Naive thymus-derived CD4-positive, alpha-beta T cell (primary cell): ENCODE measurements around the gene SLC48A1. TPM values are rescaled to one million over a fixed set of nuclear protein-coding genes. Genes with fewer than 3 reads are reported as not detected.

Experiments used
- ATAC-seq: fragments of 150-1000 bp; cut with Tn5 transposase; 2 replicates; pipeline ENCODE4 v1.10.0; 2021; ENCODE audit warnings: mild to moderate bottlenecking, moderate library complexity
- CTCF ChIA-PET: fragments of 350-600 bp; sonication (Branson Sonifier 250); formaldehyde crosslinking; loops from one replicate; lab custom pipeline; 2021; ENCODE audit warnings: antibody characterized with exemption; lab: Charles Lee
- POLR2A ChIA-PET: fragments of 350-600 bp; sonication (Branson Sonifier 250); formaldehyde crosslinking; loops from one replicate; lab custom pipeline; 2021; ENCODE audit warnings: antibody characterized with exemption, inconsistent platforms; lab: Charles Lee
- DNase-seq, 9 donors: peaks; one replicate each; pipeline versions ENCODE4 v3.0.0 to v3.0.0-alpha.2; 2020 to 2022; ENCODE audit warnings: mixed read lengths in 1 of 9
- H3K27ac ChIP-seq: one replicate; pipeline ENCODE4 v1.7.0; 2013; ENCODE audit warnings: mild to moderate bottlenecking, low read depth, low read length, moderate library complexity
- H3K27me3 ChIP-seq, 2 donors: one replicate each; pipeline ENCODE4 v1.7.0; 2013; ENCODE audit warnings: low read length in 2 of 2, mild to moderate bottlenecking in 2 of 2, moderate library complexity in 2 of 2; ENCODE audit not compliant: control insufficient read depth in 2 of 2, insufficient read depth in 2 of 2
- H3K36me3 ChIP-seq, 3 experiments: 1 replicate in 2 of 3; 2 replicates in 1 of 3; pipeline ENCODE4 v1.7.0; 2013; ENCODE audit warnings: low read length in 3 of 3, mild to moderate bottlenecking in 3 of 3, moderate library complexity in 1 of 3; ENCODE audit not compliant: insufficient read depth in 3 of 3, control insufficient read depth in 2 of 3
- H3K4me1 ChIP-seq, 2 donors: one replicate each; pipeline ENCODE4 v1.7.0; 2013; ENCODE audit warnings: low read length in 2 of 2, mild to moderate bottlenecking in 2 of 2, moderate library complexity in 1 of 2; ENCODE audit not compliant: control insufficient read depth in 2 of 2, insufficient read depth in 2 of 2
- H3K4me3 ChIP-seq: 2 replicates; pipeline ENCODE4 v1.7.0; 2013; ENCODE audit warnings: mild to moderate bottlenecking, low read length
- H3K9me3 ChIP-seq, 3 experiments: 1 replicate in 2 of 3; 2 replicates in 1 of 3; pipeline ENCODE4 v1.7.0; 2013; ENCODE audit warnings: low read length in 3 of 3; ENCODE audit not compliant: control insufficient read depth in 2 of 3
- H3K27ac Mint-ChIP-seq, 9 donors: one replicate each; pipeline ENCODE4 v1.8.0; 2020 to 2022; ENCODE audit warnings: mixed read lengths in 9 of 9, mild to moderate bottlenecking in 8 of 9, moderate library complexity in 5 of 9, inconsistent platforms in 2 of 9
- H3K27me3 Mint-ChIP-seq, 5 donors: one replicate each; pipeline ENCODE4 v1.8.0; 2021 to 2022; ENCODE audit warnings: mixed read lengths in 5 of 5, mild to moderate bottlenecking in 1 of 5
- H3K36me3 Mint-ChIP-seq, 5 donors: one replicate each; pipeline ENCODE4 v1.8.0; 2020 to 2022; ENCODE audit warnings: mixed read lengths in 5 of 5, mild to moderate bottlenecking in 3 of 5, inconsistent platforms in 1 of 5
- H3K4me1 Mint-ChIP-seq, 7 donors: one replicate each; pipeline ENCODE4 v1.8.0; 2020 to 2022; ENCODE audit warnings: mixed read lengths in 7 of 7, mild to moderate bottlenecking in 3 of 7, inconsistent platforms in 1 of 7
- H3K4me3 Mint-ChIP-seq, 10 donors: one replicate each; pipeline ENCODE4 v1.8.0; 2020 to 2022; ENCODE audit warnings: mild to moderate bottlenecking in 10 of 10, mixed read lengths in 10 of 10, moderate library complexity in 6 of 10, inconsistent platforms in 2 of 10
- H3K9me3 Mint-ChIP-seq, 11 donors: one replicate each; pipeline ENCODE4 v1.8.0; 2020 to 2022; ENCODE audit warnings: mixed read lengths in 11 of 11, mild to moderate bottlenecking in 4 of 11, inconsistent platforms in 1 of 11, moderate library complexity in 1 of 11
- intact Hi-C, 2 donors: fragments of 100-400 bp; cut with micrococcal nuclease; formaldehyde crosslinking; loops; one replicate each; pipeline ENCODE4 v1.15.1; 2023
- polyA plus RNA-seq, 2 donors: library from polyadenylated mRNA; unstranded; fragments of 300-500 nt; fragmentation: Illumina TruSeq; gene quantifications; one replicate each; pipeline ENCODE4 v1.2.3, GENCODE V29; 2021
- total RNA-seq, 6 experiments: library from RNA in 5 of 6; stranded (reverse) in 5 of 6; gene quantifications; 1 replicate in 5 of 6; 2 replicates in 1 of 6; pipeline ENCODE4 v1.2.3 and lab custom pipeline; 2021 to 2026

The SLC48A1 gene
- total and polyA plus RNA-seq, 7 experiments from 2014 or later: 6.7 to 15.6 (median 12.5) TPM

GRCh38 chr12:47754126-47754525 is 18.9 kb upstream of the SLC48A1 start:
- Mint-ChIP-seq H3K4me3 (no peak overlapping the region), H3K4me1 (peaks cover 0 to 25% (median 9%) of the 10 kb centered on the region in 7 donors), H3K27ac (no peak overlapping the region), H3K9me3 (no peaks in the 10 kb centered on the region), H3K36me3 (no peaks in the 10 kb centered on the region), H3K27me3 (peaks cover 0 to 4% (median 0%) of the 10 kb centered on the region in 5 donors)
- no peaks in the 10 kb centered on the region for H3K27me3 ChIP-seq
- H3K4me1 ChIP-seq: peaks cover 4 to 5% of the 10 kb centered on the region in 2 donors
- no peaks in the 10 kb centered on the region for H3K9me3 ChIP-seq
- H3K36me3 ChIP-seq: no peaks in the 10 kb centered on the region
- no peak overlapping the region for H3K4me3 ChIP-seq
- DNase-seq (no peak), ATAC-seq (no peak)
- no peak overlapping the region for H3K27ac ChIP-seq
- POLR2A ChIA-PET: interaction anchor here (1.6 kb wide), 1 partner anchor 19 kb away, joined by 3 read pairs; the partner anchor contains the start of gene SLC48A1
- intact Hi-C loops: no loop called here
- CTCF ChIA-PET: interaction anchor here (10.7 kb wide), 1 partner anchor 10 kb away, joined by 130 read pairs; no protein-coding TSS in a partner anchor

DNA sequence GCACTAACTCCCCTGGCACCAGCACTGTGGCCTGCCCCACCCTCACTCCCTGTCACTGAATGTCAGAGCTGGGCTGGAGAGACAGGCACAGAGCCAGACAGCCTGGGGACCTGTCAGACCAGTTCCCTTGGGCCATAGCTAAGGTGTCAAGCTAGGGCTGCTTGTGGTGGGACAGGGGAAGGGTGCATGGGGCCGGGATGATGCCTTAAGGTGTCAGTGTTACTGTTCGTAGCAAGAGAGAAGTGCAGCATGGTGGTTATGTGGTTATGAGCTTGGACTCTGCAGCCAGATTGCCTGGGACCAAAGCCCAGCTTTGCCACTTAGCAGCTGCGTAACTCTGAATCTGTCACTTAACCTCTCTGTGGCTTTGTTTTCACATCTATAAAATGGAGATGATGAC is 18.2 kb upstream of the SLC48A1 start:
- Mint-ChIP-seq H3K27me3 (peaks cover 0 to 2% (median 0%) of the 10 kb centered on the region in 5 donors), H3K9me3 (no peaks in the 10 kb centered on the region), H3K36me3 (no peaks in the 10 kb centered on the region), H3K4me3 (no peak overlapping the region), H3K4me1 (peaks cover 0 to 25% (median 9%) of the 10 kb centered on the region in 7 donors), H3K27ac (peak overlapping the region in 1 of 9 donors; percentile 17)
- Histone ChIP-seq H3K27ac (no peak overlapping the region), H3K4me3 (no peak overlapping the region), H3K36me3 (no peaks in the 10 kb centered on the region), H3K9me3 (no peaks in the 10 kb centered on the region), H3K4me1 (peaks cover 9 to 11% of the 10 kb centered on the region in 2 donors), H3K27me3 (no peaks in the 10 kb centered on the region)
- CTCF ChIA-PET: interaction anchor here (10.7 kb wide), 1 partner anchor 11 kb away, joined by 130 read pairs; no protein-coding TSS in a partner anchor
- POLR2A ChIA-PET: interaction anchor here (1.6 to 2.3 kb wide), 2 partner anchors 11 to 19 kb away, joined by 3 to 6 read pairs; partner anchors contain the start of gene SLC48A1
- ATAC-seq (no peak), DNase-seq (no peak)
- intact Hi-C loops: loop anchor here in 1 of 2 donors (5.0 kb wide), 1 partner anchor 723 kb away; no protein-coding TSS in a partner anchor

DNA sequence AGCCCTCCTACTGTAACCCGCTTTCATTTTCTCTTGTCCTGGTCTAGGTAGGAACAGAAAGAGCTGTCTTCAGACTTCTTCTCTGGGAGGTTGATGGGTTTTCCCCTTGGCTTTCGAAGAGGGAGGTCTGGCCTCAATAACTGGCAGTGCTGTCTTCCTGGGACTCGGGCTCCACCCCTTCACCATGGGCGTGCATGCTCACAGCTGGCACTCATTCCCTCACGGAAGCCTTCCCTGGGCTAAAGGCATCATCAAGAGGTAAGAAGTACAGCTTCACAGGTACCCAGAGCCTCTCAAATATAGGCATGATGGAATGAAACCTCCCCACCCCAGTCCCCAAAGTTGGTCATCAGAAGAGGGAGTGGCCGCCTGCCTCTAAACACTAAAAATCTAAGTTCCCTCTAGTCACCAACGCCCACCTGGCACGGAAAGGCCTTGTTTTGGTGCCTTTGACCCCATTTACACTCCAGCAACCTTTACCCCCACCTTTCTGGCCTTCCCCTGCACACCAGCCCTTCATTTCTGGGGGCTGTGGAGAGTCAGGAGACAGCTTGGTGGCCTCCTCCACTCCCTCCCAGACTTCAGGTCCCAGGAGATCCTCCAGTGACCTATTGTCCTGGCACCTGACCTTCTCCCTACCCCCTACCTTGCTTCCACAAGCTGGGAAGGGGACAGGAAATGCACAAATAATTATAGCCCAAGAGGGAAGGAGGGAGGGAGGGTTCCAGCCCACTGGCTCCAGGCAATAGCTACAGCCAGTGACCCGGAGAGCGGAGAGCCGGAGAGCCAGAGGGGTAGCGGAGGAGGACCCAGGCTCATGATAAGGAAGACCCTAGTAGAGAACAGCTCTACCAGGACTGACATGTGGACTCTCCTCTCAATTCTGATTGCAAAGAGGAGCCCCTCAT is 17.1 kb upstream of the SLC48A1 start:
- ATAC-seq: no peak
- Mint-ChIP-seq H3K4me3 (peak overlapping the region in 1 of 10 donors; percentile 25), H3K27ac (peak overlapping the region in 3 of 9 donors; percentile 17 to 76 (median 46)), H3K9me3 (no peaks in the 10 kb centered on the region), H3K36me3 (no peaks in the 10 kb centered on the region), H3K4me1 (peaks cover 0 to 25% (median 9%) of the 10 kb centered on the region in 7 donors), H3K27me3 (peaks cover 0 to 5% (median 0%) of the 10 kb centered on the region in 5 donors)
- CTCF ChIA-PET: interaction anchor here (0.7 to 10.7 kb wide), 5 partner anchors 11 to 80 kb away, joined by 3 to 130 read pairs (median 4); no protein-coding TSS in a partner anchor
- Histone ChIP-seq H3K27ac (no peak overlapping the region), H3K4me3 (no peak overlapping the region), H3K27me3 (no peaks in the 10 kb centered on the region), H3K9me3 (no peaks in the 10 kb centered on the region), H3K36me3 (no peaks in the 10 kb centered on the region), H3K4me1 (peaks cover 9 to 11% of the 10 kb centered on the region in 2 donors)
- POLR2A ChIA-PET: interaction anchor here (0.8 to 2.3 kb wide), 2 partner anchors 12 to 13 kb away, joined by 3 to 6 read pairs; no protein-coding TSS in a partner anchor
- intact Hi-C loops: loop anchor here in 1 of 2 donors (5.0 kb wide), 1 partner anchor 724 kb away; no protein-coding TSS in a partner anchor
- peak in 1 of 9 donors; percentile 4 for DNase-seq

GRCh38 chr12:47757364-47757839 is 15.6 kb upstream of the SLC48A1 start:
- CTCF ChIA-PET: interaction anchor here (0.8 to 10.7 kb wide), 6 partner anchors 10 to 78 kb away, joined by 3 to 130 read pairs (median 8); no protein-coding TSS in a partner anchor

DNA sequence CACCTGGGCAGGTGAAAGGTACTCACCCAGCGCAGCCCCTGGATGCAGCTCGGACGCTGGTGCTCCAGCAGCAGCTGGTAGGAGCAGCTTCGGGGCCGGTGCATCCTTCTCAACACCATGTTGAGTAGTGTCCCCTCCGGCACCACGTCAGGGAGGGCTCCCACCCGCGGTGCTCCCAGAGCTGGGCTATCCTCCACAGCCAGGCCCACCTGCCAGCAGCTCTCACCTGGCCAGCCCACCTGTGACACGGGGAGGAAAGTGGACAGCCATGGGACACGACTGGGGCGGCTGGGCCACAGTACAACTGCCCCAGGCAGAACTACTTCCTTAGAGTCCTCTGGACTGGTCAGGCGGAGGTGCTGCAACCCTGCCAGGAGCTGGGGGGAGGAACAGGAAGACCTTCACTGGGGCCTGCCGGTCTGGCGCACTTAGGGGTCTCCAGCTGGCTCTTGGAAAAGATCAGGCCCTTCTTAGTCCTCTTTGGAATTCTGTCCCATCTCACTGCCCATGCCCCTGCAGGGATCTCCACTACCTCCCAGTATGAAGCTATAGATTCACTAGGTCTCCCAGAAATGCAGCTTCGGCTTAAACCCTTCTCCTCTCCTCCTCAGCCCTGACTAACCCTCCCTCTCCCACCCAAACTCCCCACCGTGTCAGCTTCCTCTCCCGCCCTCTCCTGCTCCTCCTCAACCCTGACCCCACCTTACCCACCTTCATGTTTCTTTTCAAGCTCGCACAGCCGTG is 15.0 kb upstream of the SLC48A1 start:
- ChIA-PET CTCF (interaction anchor here (0.6 to 10.7 kb wide), 8 partner anchors 9 to 77 kb away, joined by 3 to 130 read pairs (median 4); no protein-coding TSS in a partner anchor), POLR2A (interaction anchor here (0.9 to 1.9 kb wide), 5 partner anchors 9 to 81 kb away, joined by 3 to 10 read pairs (median 5); partner anchors contain the start of gene SLC48A1)
- peaks cover 9 to 11% of the 10 kb centered on the region in 2 donors for H3K4me1 ChIP-seq
- H3K4me1 Mint-ChIP-seq: peaks cover 0 to 25% (median 9%) of the 10 kb centered on the region in 7 donors
- H3K27ac ChIP-seq: no peak overlapping the region
- ATAC-seq: no peak
- H3K4me3 Mint-ChIP-seq: peak overlapping the region; percentile 46 to 84 (median 75)
- intact Hi-C loops: loop anchor here (2.0 to 5.0 kb wide), 3 partner anchors 15 to 726 kb away; partner anchors contain the start of gene SLC48A1 (in 1 of the 2)
- no peaks in the 10 kb centered on the region for H3K36me3 Mint-ChIP-seq
- no peaks in the 10 kb centered on the region for H3K36me3 ChIP-seq
- peaks cover 0 to 5% (median 0%) of the 10 kb centered on the region in 5 donors for H3K27me3 Mint-ChIP-seq
- no peak overlapping the region for H3K4me3 ChIP-seq
- no peak for DNase-seq
- no peaks in the 10 kb centered on the region for H3K9me3 Mint-ChIP-seq
- no peaks in the 10 kb centered on the region for H3K9me3 ChIP-seq
- no peaks in the 10 kb centered on the region for H3K27me3 ChIP-seq
- H3K27ac Mint-ChIP-seq: peak overlapping the region in 2 of 9 donors; percentile 10 to 42

More at GRCh38 chr12:47757364-47757839, 15.6 kb upstream of the SLC48A1 start:
- Mint-ChIP-seq H3K36me3 (no peaks in the 10 kb centered on the region), H3K27ac (peak overlapping the region in 7 of 9 donors; percentile 6 to 71 (median 41)), H3K27me3 (peaks cover 0 to 5% (median 0%) of the 10 kb centered on the region in 5 donors), H3K4me1 (peaks cover 0 to 25% (median 9%) of the 10 kb centered on the region in 7 donors), H3K4me3 (peak overlapping the region in 5 of 10 donors; percentile 4 to 64 (median 34)), H3K9me3 (no peaks in the 10 kb centered on the region)
- Histone ChIP-seq H3K4me1 (peaks cover 9 to 11% of the 10 kb centered on the region in 2 donors), H3K9me3 (no peaks in the 10 kb centered on the region), H3K27ac (no peak overlapping the region), H3K27me3 (no peaks in the 10 kb centered on the region), H3K36me3 (no peaks in the 10 kb centered on the region), H3K4me3 (no peak overlapping the region)
- intact Hi-C loops: loop anchor here in 1 of 2 donors (5.0 kb wide), 1 partner anchor 725 kb away; no protein-coding TSS in a partner anchor
- DNase-seq (no peak), ATAC-seq (no peak)
- POLR2A ChIA-PET: interaction anchor here (1.0 to 1.9 kb wide), 4 partner anchors 10 to 81 kb away, joined by 3 to 10 read pairs (median 6); partner anchors contain the start of gene SLC48A1
